DND-41 (cell line): ENCODE results near the gene WDR93.

Source experiments
- ATAC-seq: fragments of 200-7000 bp; cut with Tn5 transposase; 3 replicates; pipeline ENCODE4 v1.9.1; 2021; ENCODE audit warnings: low read depth; ENCODE audit not compliant: insufficient read depth
- DNase-seq: peaks from one replicate; pipeline ENCODE4 v3.0.0-alpha.2; 2020
- H2AFZ ChIP-seq: 2 replicates; pipeline ENCODE4 v1.6.0; 2012; ENCODE audit warnings: low read depth, low read length
- H3K27ac ChIP-seq: 2 replicates; pipeline ENCODE4 v1.5.1; 2012; ENCODE audit warnings: low read length, inconsistent platforms
- H3K27me3 ChIP-seq: fragments of 200-600 bp; sonication (generic); 2 replicates; pipeline ENCODE4 v1.6.0; 2012; ENCODE audit warnings: low read length, mild to moderate bottlenecking, inconsistent platforms; ENCODE audit not compliant: insufficient read depth, poor library complexity
- H3K36me3 ChIP-seq: 2 replicates; pipeline ENCODE4 v1.5.1; 2012; ENCODE audit warnings: low read length, inconsistent platforms; ENCODE audit not compliant: insufficient read depth
- H3K4me1 ChIP-seq: 2 replicates; pipeline ENCODE4 v1.5.1; 2012; ENCODE audit warnings: mild to moderate bottlenecking, low read length; ENCODE audit not compliant: insufficient read depth
- H3K4me2 ChIP-seq: 2 replicates; pipeline ENCODE4 v1.6.0; 2012; ENCODE audit warnings: mild to moderate bottlenecking, moderate library complexity, low read length, inconsistent platforms; ENCODE audit not compliant: insufficient read depth
- H3K4me3 ChIP-seq, 2 experiments: fragments of 200-600 bp in 1 of 2; shearing (Covaris generic) in 1 of 2; 2 replicates each; pipeline ENCODE4 v1.5.1; 2012 to 2016; ENCODE audit warnings: inconsistent platforms in 2 of 2, low read length in 2 of 2, mild to moderate bottlenecking in 2 of 2, low read depth in 1 of 2, moderate library complexity in 1 of 2
- H3K79me2 ChIP-seq: 2 replicates; pipeline ENCODE4 v1.6.0; 2012; ENCODE audit warnings: low read length, inconsistent platforms; ENCODE audit not compliant: insufficient read depth
- H3K9ac ChIP-seq: 2 replicates; pipeline ENCODE4 v1.6.0; 2012; ENCODE audit warnings: low read depth, mild to moderate bottlenecking, inconsistent platforms, low read length, moderate library complexity
- H3K9me3 ChIP-seq: 2 replicates; pipeline ENCODE4 v1.5.1; 2012; ENCODE audit warnings: low read length, moderate library complexity, mild to moderate bottlenecking, inconsistent platforms; ENCODE audit not compliant: insufficient read depth, severe bottlenecking
- H4K20me1 ChIP-seq: 2 replicates; pipeline ENCODE4 v1.6.0; 2012; ENCODE audit warnings: low read length; ENCODE audit not compliant: insufficient read depth
- CTCF ChIP-seq: IDR thresholded peaks from 2 replicates; pipeline ENCODE4 v1.5.1; 2012; ENCODE audit warnings: borderline replicate concordance, low read length, moderate library complexity, mild to moderate bottlenecking; ENCODE audit not compliant: poor library complexity, severe bottlenecking; ENCODE audit errors: extremely low read depth
- EZH2 ChIP-seq: IDR thresholded peaks from 3 replicates; pipeline ENCODE4 v1.6.1; 2012; ENCODE audit warnings: borderline replicate concordance, low read depth, mild to moderate bottlenecking, moderate library complexity, low read length, inconsistent platforms; ENCODE audit not compliant: severe bottlenecking

Gene WDR93

GRCh38 chr15:89669309-89669865, 21.2 kb upstream of the WDR93 start:
- H2AFZ ChIP-seq: no peak overlapping the region
- no peak overlapping the region for H3K9ac ChIP-seq
- no peak overlapping the region for H3K4me2 ChIP-seq

GRCh38 chr15:89669941-89670340, 20.7 kb upstream of the WDR93 start:
- Histone ChIP-seq H3K4me3 (no peak overlapping the region), H3K36me3 (no peaks in the 10 kb centered on the region), H2AFZ (no peak overlapping the region), H3K9ac (no peak overlapping the region), H3K9me3 (no peaks in the 10 kb centered on the region), H3K4me2 (no peak overlapping the region), H3K27ac (no peak overlapping the region), H3K79me2 (no peaks in the 10 kb centered on the region), H3K27me3 (peaks cover 1% of the 10 kb centered on the region), H3K4me1 (no peaks in the 10 kb centered on the region), H4K20me1 (no peaks in the 10 kb centered on the region)
- TF ChIP-seq EZH2 (no peak), CTCF (no peak)
- ATAC-seq (no peak), DNase-seq (no peak)

More at GRCh38 chr15:89669309-89669865, 21.2 kb upstream of the WDR93 start:
- H3K4me3 ChIP-seq: no peak overlapping the region
- H3K36me3 ChIP-seq: no peaks in the 10 kb centered on the region
- no peaks in the 10 kb centered on the region for H4K20me1 ChIP-seq
- no peak for ATAC-seq
- H3K4me1 ChIP-seq: no peaks in the 10 kb centered on the region
- peaks cover 7% of the 10 kb centered on the region for H3K27me3 ChIP-seq
- TF ChIP-seq CTCF: no peak
- no peak for TF ChIP-seq EZH2
- no peaks in the 10 kb centered on the region for H3K9me3 ChIP-seq
- no peak for DNase-seq
- no peak overlapping the region for H3K27ac ChIP-seq
- H3K79me2 ChIP-seq: no peaks in the 10 kb centered on the region

DNA sequence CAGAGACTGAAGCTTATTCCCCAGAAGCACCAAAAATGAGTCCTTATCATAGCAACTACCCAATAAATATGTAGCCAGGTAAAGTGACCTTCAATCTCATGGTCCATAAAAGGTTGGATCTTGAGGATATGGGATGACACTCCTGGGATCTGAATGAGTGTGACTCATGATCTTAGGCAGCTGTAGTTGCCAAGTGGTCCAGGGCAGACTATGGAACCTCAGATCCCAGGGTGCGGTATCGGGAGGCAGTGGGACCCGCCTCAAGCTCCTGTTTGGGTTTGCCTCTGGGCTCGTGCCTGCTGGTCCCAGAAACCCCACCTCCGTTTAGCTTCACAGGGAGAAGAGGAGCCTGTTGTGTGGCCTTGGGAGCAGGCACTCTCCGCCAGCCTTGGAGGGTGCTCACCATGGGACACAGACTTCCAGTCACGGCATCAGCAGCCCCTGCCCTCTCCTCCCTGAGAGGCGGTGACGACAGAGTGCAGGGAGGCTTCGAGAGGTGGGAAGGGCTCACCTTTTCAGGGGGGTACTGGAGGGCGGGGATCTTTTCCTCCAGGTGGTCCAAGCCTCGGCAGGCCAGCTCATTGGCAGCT, 19.5 kb upstream of the WDR93 start:
- ATAC-seq: no peak
- TF ChIP-seq CTCF: no peak
- TF ChIP-seq EZH2: no peak
- no peaks in the 10 kb centered on the region for H3K36me3 ChIP-seq

GRCh38 chr15:89671687-89672086, 18.9 kb upstream of the WDR93 start:
- no peaks in the 10 kb centered on the region for H4K20me1 ChIP-seq
- H3K36me3 ChIP-seq: no peaks in the 10 kb centered on the region
- no peaks in the 10 kb centered on the region for H3K4me1 ChIP-seq
- no peaks in the 10 kb centered on the region for H3K9me3 ChIP-seq
- H2AFZ ChIP-seq: no peak overlapping the region
- H3K27ac ChIP-seq: no peak overlapping the region
- H3K4me2 ChIP-seq: no peak overlapping the region
- H3K9ac ChIP-seq: no peak overlapping the region
- H3K79me2 ChIP-seq: no peaks in the 10 kb centered on the region
- H3K4me3 ChIP-seq: no peak overlapping the region
- no peaks in the 10 kb centered on the region for H3K27me3 ChIP-seq
- DNase-seq (no peak), ATAC-seq (no peak)
- TF ChIP-seq CTCF: no peak
- no peak for TF ChIP-seq EZH2

More for the DNA sequence above, 19.5 kb upstream of the WDR93 start:
- no peaks in the 10 kb centered on the region for H3K4me1 ChIP-seq
- H3K4me2 ChIP-seq: no peak overlapping the region
- no peak overlapping the region for H3K4me3 ChIP-seq
- H3K27ac ChIP-seq: no peak overlapping the region
- no peak overlapping the region for H3K9ac ChIP-seq
- H3K27me3 ChIP-seq: no peaks in the 10 kb centered on the region
- H3K79me2 ChIP-seq: no peaks in the 10 kb centered on the region
- DNase-seq: no peak
- no peaks in the 10 kb centered on the region for H4K20me1 ChIP-seq
- H3K9me3 ChIP-seq: no peaks in the 10 kb centered on the region
- no peak overlapping the region for H2AFZ ChIP-seq
